ENCODE results near the gene LRRC7.

LRRC7 gene

DNA sequence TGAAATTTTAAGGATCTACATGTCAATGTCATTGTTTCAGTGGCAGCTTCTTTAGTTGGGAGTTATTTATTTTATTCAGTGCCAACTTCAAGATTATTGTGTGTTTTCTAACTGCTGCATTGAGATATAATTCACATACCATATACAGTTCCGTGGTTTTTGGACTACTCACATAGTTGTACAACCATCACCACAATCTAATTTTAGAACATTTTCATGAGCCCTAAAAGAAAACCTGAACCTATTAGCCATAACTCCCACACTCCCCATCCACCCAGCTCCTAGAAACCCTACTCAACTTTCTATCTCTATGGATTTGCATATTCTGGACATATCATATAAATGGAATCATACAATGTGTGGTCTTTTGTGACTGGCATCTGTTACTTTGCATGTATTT lies 417.7 kb downstream of the LRRC7 start:
- no peak for DNase-seq

- DNase-seq = no peak
These were observed 418.2 kb downstream of the LRRC7 start for GRCh38 chr1:69985901-69986439.

GRCh38 chr1:69987881-69988280 lies 420.2 kb downstream of the LRRC7 start:
- DNase-seq = no peak

- no peak for DNase-seq
These were observed 423.9 kb downstream of the LRRC7 start for GRCh38 chr1:69991644-69992043.

DNA sequence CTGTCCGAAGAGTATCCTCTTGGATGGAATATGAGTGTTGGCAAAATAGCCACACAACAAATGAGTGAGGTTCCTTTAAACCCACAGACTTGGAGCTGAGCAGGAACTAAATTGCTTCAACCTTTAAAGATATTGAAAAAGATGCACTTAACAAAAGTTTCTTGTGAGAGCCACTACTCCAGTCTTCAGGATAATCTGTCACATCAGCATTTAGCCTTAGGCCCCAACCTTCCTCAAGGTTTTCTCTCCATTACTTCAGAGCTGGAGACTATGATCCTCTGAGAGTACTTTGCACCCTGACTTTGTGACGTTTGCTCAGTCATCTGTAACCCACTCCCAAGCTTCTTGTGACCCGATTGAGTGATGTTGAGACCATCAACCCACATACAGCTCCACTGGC lies 424.9 kb downstream of the LRRC7 start:
- DNase-seq = no peak

- DNase-seq = no peak
These were observed 426.1 kb downstream of the LRRC7 start for GRCh38 chr1:69993810-69994209.

DNA sequence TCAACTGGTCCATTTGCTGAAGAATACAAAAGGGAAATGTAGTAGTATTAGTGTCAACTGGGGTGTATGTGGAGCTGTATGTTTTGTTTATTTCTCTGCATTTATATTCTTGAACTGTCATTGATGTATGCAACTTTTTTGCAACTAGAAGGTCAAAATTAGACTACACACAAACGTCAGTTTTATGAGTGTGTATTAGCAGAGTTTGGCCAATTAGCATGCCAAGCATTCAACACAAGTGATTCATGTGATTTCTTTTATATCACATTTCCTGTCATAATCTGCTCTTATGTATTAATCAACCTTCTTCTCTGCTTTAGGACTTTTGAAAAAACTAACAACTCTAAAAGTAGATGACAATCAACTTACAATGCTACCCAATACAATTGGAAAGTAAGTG lies 426.5 kb downstream of the LRRC7 start:
- no peak for DNase-seq

- DNase-seq = peak in 1 of 14 donors; percentile 4
These were observed 431.1 kb downstream of the LRRC7 start for GRCh38 chr1:69998847-69999246.

DNA sequence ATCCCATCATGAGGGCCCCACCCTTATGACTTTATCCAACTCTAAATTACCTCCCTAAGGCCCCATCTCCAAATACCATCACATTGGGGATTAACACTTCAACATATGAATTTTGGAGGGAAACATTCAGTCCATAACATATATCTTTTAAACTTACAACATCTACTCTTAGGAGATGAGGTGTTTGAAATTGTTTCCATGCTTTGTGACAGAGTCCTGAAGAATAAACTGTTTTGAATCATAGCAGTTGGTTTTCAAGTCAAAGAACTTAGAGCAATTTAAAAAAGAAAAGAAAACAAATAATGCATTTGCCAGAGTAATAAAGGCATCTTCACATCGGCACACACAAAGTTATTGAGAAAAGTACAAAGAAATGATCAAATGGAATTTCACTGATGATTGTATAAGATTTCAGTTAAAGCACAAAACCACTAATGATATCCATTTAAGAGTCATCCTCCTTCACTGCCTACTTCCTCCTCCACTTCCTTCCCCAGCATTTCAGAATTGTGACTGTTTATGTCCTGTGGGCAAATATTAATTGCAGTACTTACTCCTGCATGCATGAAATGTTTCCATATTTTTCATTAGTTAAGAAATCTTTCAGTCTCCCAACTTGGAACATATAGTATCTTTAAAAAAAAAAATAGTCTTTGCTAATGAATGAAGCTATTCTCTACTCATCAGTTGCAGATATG lies 435.6 kb downstream of the LRRC7 start:
- no peak for DNase-seq

DNA sequence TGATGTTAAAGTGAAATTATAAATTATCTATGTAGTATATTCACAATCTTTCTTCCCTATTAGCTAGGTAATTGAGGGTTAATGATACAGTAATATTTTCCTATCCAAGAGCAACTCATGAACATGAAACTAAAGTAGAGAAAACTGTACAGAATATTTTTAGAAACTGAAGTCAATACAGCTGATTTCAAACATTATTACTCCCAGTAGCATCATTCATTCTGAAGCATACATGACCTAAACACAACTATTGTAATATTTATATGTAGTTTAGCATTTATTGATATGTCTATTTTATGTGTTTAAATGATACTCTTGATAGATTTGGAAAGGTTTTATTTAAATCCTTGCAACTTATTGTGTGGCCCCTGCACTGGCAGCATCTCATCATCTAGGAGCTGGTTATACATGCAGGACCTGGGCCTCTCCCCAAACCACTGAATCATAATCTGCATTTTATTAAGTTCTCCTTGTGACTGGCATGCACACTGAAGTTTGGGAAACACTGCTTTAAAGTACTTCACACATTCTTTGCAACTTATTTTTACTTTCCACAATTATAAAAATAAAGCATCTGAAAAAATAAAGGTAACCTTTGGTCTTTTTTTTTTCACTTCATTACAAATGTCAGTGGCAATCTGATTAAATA lies 437.8 kb downstream of the LRRC7 start:
- DNase-seq = no peak

GRCh38 chr1:70008660-70009059 lies 440.9 kb downstream of the LRRC7 start:
- DNase-seq = no peak

GRCh38 chr1:70017770-70018169 lies 450.0 kb downstream of the LRRC7 start:
- no peak for DNase-seq

GRCh38 chr1:70024272-70024671 lies 456.6 kb downstream of the LRRC7 start:
- DNase-seq = no peak

DNA sequence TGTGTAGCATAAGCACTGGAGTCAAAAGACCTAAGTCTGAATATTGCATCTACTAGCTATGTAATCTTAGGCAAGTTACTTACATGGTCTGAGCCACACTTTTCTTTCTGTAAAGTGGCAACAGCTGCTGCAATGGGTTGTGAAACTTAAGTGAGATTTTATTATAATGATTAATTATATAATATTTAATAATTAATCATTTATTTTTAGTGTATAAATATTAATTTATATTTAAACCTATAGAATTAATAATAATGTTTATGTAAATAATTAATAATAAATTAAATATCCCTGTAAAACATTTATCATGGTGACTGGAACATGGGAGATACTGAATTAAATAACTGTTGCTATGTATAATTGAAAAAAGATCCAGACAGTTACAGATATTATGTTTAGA lies 457.3 kb downstream of the LRRC7 start:
- DNase-seq = no peak

DNA sequence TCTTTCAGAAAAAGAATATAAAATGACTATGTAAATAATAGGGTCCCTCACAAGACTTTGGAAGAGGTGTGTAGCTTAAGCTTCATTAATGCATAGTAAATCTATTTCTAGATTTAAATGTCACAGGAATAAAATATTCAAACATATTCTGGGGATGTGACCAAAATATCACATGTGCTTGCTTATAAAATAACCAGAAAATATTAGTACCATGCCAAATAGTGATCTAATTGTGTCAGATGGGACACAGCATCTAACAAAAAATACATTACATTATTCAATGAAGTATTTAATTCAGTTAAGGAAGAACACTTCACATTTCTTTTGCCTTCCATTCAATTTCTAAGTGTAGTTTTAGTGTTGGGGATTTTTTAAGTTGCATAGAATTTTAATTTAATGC lies 458.1 kb downstream of the LRRC7 start:
- no peak for DNase-seq

DNA sequence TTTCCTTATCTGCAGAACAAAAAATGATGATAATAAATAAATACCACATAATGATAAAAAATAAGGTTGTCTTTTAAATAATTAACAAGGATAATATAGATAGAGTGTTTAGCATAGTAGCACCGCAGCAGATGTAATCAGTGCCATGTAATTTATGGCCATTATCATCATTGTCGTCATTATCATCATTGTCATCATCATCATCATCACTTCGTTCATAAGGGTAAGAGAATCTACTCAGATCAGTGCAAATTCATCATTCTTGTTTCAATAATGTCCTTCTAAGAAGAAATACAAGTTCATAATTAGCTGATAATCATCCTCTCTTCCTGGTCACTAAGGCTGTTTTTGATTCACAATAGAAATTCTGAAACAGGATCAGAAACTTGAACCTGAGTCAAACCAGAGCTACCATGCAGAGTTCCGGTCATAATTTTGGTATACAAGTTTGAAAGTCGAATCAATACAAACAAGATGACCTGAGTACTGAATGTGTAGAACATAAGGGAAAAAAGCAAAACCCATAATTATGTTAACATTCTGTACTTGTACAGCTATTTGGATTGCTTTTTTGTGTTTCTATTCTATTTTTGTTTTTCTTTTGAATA lies 465.6 kb downstream of the LRRC7 start:
- no peak for DNase-seq

GRCh38 chr1:70033936-70034335 lies 466.2 kb downstream of the LRRC7 start:
- no peak for DNase-seq

- no peak for DNase-seq
These were observed 466.7 kb downstream of the LRRC7 start for GRCh38 chr1:70034403-70034802.

GRCh38 chr1:70038025-70038424 lies 470.3 kb downstream of the LRRC7 start:
- no peak for DNase-seq

DNA sequence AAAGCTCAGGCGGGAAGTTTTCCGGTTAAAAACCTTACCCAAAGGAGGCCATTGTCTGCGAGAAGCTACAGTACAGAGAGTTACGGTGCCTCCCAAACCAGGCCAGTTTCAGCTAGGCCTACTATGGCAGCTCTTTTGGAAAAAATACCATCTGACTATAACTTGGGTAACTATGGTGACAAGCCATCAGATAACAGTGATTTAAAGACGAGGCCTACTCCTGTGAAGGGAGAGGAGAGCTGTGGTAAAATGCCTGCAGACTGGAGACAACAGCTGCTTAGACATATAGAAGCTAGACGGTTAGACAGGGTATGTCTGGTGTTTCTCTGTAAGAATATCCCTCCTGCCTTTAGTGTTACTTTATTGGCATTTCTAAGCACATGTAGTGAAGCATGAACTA lies 471.8 kb downstream of the LRRC7 start:
- DNase-seq = no peak

GRCh38 chr1:70041317-70042045 lies 473.8 kb downstream of the LRRC7 start:
- no peak for DNase-seq

DNA sequence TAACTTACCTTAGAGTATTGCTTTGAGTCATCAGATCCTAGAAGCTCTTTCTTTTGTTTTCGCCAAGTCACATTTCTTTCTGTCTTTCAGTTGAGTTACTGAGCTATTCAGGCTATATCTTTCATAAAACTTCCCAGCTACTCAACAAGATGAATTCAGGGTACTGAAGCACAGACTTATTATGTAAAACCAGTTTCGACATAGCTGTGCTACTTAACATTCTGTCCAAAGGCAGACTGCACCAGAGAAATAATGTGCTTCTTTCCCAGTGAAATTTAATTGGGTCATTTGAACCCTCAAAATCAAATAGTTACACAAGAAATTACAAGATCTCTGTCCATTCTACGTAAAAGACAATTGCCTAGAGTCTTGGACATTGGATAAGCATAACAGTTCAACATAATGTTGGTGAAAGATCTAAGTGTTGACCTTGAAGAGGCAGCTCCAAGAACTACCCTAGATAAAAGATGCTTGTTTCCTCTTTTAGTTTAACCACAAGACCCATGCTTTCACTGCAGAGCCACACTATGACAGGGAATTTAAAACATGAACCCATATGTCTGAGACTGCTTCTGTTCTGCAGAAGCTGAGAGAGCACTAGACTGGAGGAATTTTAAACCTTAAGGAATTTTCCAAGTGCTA lies 474.5 kb downstream of the LRRC7 start:
- peak in 1 of 14 donors; percentile 12 for DNase-seq

DNA sequence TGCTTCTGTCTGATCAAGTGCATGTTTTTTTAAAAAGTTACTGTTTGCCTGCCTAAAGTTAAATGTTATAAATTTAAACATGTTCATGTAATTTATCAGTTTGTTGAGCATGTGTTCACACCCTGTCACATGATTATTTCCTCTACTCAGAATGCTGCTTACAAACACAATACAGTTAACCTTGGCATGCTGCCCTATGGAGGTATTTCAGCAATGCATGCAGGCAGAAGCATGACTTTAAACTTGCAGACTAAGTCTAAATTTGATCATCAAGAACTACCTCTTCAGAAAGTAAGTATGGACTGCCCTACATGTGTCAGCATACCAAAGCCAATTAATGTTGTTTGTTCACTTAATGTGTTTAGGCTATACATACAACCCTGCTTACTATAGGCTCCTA lies 476.1 kb downstream of the LRRC7 start:
- no peak for DNase-seq

All from C1 segment of cervical spinal cord (tissue), 14 donors.